ENCODE results near the gene NCOA3.

NCOA3 gene

GRCh38 chr20:47600967-47601547, 99.4 kb downstream of the NCOA3 start:
- H3K27ac ChIP-seq (ENCODE audit: low read depth, low read length) = no peak overlapping the region

DNA sequence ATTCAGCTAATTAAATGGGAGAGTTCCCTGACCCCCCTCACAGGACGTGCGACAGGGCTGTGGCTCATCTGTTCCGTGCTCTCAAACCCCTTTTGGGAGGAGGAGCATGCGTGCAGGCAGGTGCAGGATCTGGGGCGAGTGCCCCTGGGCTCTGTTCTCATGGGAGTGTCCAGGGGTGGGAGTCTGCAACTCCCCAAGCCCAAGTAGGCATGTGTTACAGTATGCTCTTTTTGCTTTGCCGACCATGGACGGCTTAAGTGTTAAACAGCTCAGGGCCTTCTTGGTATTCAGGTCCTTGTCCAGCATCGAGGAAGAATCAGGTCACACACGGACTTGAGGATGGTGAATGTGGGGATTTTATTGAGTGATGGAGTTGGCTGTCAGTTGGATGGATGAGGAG, 101.6 kb downstream of the NCOA3 start:
- Histone ChIP-seq H3K4me2 (ENCODE audit: low read length) (no peak overlapping the region), H3K9me2 (replicated peaks; ENCODE audit: control insufficient read depth, low read length) (no peaks in the 10 kb centered on the region), H3K79me2 (ENCODE audit: control insufficient read depth, low read length) (peaks cover 98% of the 10 kb centered on the region), H4K20me1 (ENCODE audit: control insufficient read depth, insufficient read depth, low read depth, low read length) (peaks cover 45% of the 10 kb centered on the region), H3F3A (ENCODE audit: control insufficient read depth, insufficient read depth) (peaks cover 50% of the 10 kb centered on the region), H3K36me3 (ENCODE audit: control insufficient read depth, low read length) (peaks cover 72% of the 10 kb centered on the region), H3K4me1 (ENCODE audit: control insufficient read depth, low read length) (peaks cover 48% of the 10 kb centered on the region), H3K27me3 (ENCODE audit: control insufficient read depth, low read length) (no peaks in the 10 kb centered on the region), H3K9me3 (ENCODE audit: control insufficient read depth, insufficient read depth, low read length) (no peaks in the 10 kb centered on the region), H3K4me3 (ENCODE audit: low read length) (no peak overlapping the region), H3K27ac (ENCODE audit: low read depth, low read length) (no peak overlapping the region)
- TF ChIP-seq EZH2phosphoT487 (IDR thresholded peaks at IDR 0.05; ENCODE audit: borderline replicate concordance, low read length) = no peak
- TF ChIP-seq CTCF (IDR thresholded peaks at IDR 0.05; ENCODE audit: low read depth, low read length, poor library complexity, severe bottlenecking) = no peak

More at GRCh38 chr20:47600967-47601547, 99.4 kb downstream of the NCOA3 start:
- no peaks in the 10 kb centered on the region for H3K9me3 ChIP-seq (ENCODE audit: control insufficient read depth, insufficient read depth, low read length)
- H3K4me1 ChIP-seq (ENCODE audit: control insufficient read depth, low read length) = peaks cover 31% of the 10 kb centered on the region
- H3K9me2 ChIP-seq (replicated peaks; ENCODE audit: control insufficient read depth, low read length) = no peaks in the 10 kb centered on the region
- H3K4me3 ChIP-seq (ENCODE audit: low read length) = no peak overlapping the region
- no peaks in the 10 kb centered on the region for H3K27me3 ChIP-seq (ENCODE audit: control insufficient read depth, low read length)
- peaks cover 75% of the 10 kb centered on the region for H3K36me3 ChIP-seq (ENCODE audit: control insufficient read depth, low read length)
- H4K20me1 ChIP-seq (ENCODE audit: control insufficient read depth, insufficient read depth, low read depth, low read length) = peaks cover 40% of the 10 kb centered on the region
- peaks cover 55% of the 10 kb centered on the region for H3F3A ChIP-seq (ENCODE audit: control insufficient read depth, insufficient read depth)
- no peak overlapping the region for H3K4me2 ChIP-seq (ENCODE audit: low read length)
- TF ChIP-seq CTCF (IDR thresholded peaks at IDR 0.05; ENCODE audit: low read depth, low read length, poor library complexity, severe bottlenecking) (no peak), EZH2phosphoT487 (IDR thresholded peaks at IDR 0.05; ENCODE audit: borderline replicate concordance, low read length) (no peak)
- peaks cover 99% of the 10 kb centered on the region for H3K79me2 ChIP-seq (ENCODE audit: control insufficient read depth, low read length)

- Histone ChIP-seq H3K9me3 (ENCODE audit: control insufficient read depth, insufficient read depth, low read length) (no peaks in the 10 kb centered on the region), H3K27me3 (ENCODE audit: control insufficient read depth, low read length) (no peaks in the 10 kb centered on the region), H3K79me2 (ENCODE audit: control insufficient read depth, low read length) (peaks cover 100% of the 10 kb centered on the region), H3K27ac (ENCODE audit: low read depth, low read length) (no peak overlapping the region), H3K4me1 (ENCODE audit: control insufficient read depth, low read length) (peaks cover 59% of the 10 kb centered on the region), H3K9me2 (replicated peaks; ENCODE audit: control insufficient read depth, low read length) (no peaks in the 10 kb centered on the region), H3K4me3 (ENCODE audit: low read length) (no peak overlapping the region), H3K4me2 (ENCODE audit: low read length) (no peak overlapping the region), H3F3A (ENCODE audit: control insufficient read depth, insufficient read depth) (peaks cover 44% of the 10 kb centered on the region), H4K20me1 (ENCODE audit: control insufficient read depth, insufficient read depth, low read depth, low read length) (peaks cover 34% of the 10 kb centered on the region; the same call in 1 of the 2 replicates), H3K36me3 (ENCODE audit: control insufficient read depth, low read length) (peaks cover 71% of the 10 kb centered on the region)
- TF ChIP-seq CTCF (IDR thresholded peaks at IDR 0.05; ENCODE audit: low read depth, low read length, poor library complexity, severe bottlenecking) = no peak
- no peak for TF ChIP-seq EZH2phosphoT487 (IDR thresholded peaks at IDR 0.05; ENCODE audit: borderline replicate concordance, low read length)
Measured at GRCh38 chr20:47605673-47606413, 104.2 kb downstream of the NCOA3 start.
